Tibial nerve (tissue), 4 donors: ENCODE data around the gene ZMAT2. TPM values are rescaled to one million over a fixed set of nuclear protein-coding genes. Genes with fewer than 3 reads are reported as not detected.
"Not testable (repeated sequence)": the region's sequence is repeated elsewhere in the genome, so short reads cannot be mapped to it uniquely, and the experiment has no call there.

ENCODE experiments used
- DNase-seq, 2 donors: peaks; one replicate each; pipeline ENCODE4 v3.0.0-alpha.2; 2019; ENCODE audit warnings: low spot score in 2 of 2
- H3K27ac ChIP-seq, 4 donors: fragments of 200-600 bp; sonication (generic) in 3 of 4; one replicate each; pipeline ENCODE4 v1.5.1; 2017 to 2019; ENCODE audit warnings: mild to moderate bottlenecking in 1 of 4
- H3K27me3 ChIP-seq, 2 donors: fragments of 200-600 bp; sonication (generic) in 1 of 2; one replicate each; pipeline versions ENCODE4 v1.5.1 to v1.6.0; 2017 to 2019
- H3K36me3 ChIP-seq, 3 donors: fragments of 200-600 bp; sonication (generic); one replicate each; pipeline ENCODE4 v1.5.1; 2018 to 2019
- H3K4me1 ChIP-seq, 4 donors: fragments of 200-600 bp; sonication (generic) in 3 of 4; one replicate each; pipeline ENCODE4 v1.5.1; 2017 to 2019
- H3K4me3 ChIP-seq, 4 donors: fragments of 200-600 bp; sonication (generic) in 3 of 4; one replicate each; pipeline ENCODE4 v1.5.1; 2017 to 2019; ENCODE audit warnings: mild to moderate bottlenecking in 1 of 4, moderate library complexity in 1 of 4
- H3K9me3 ChIP-seq, 4 donors: fragments of 200-600 bp; sonication (generic) in 3 of 4; one replicate each; pipeline ENCODE4 v1.5.1; 2017 to 2019
- EP300 ChIP-seq, 2 donors: sonication (generic); formaldehyde crosslinking; IDR thresholded peaks; one replicate each; pipeline ENCODE4 v1.6.1; 2017; ENCODE audit warnings: antibody characterized with exemption in 2 of 2, mild to moderate bottlenecking in 1 of 2
- POLR2A ChIP-seq, 2 donors: fragments of 450-650 bp; IDR thresholded peaks; one replicate each; pipeline ENCODE4 v1.6.1; 2017; ENCODE audit warnings: antibody characterized with exemption in 2 of 2, mild to moderate bottlenecking in 2 of 2, moderate library complexity in 2 of 2
- WGBS, 2 donors: methylation state at CpG; one replicate each; pipeline ENCODE4 v1.1.5; 2018; 5-methylcytosine and 5-hydroxymethylcytosine counted together
- total RNA-seq, 4 donors: library from RNA; depleted of rRNA; stranded (reverse); fragments of >200 nt; gene quantifications; one replicate each; pipeline ENCODE4 v1.1.0, GENCODE V29; 2016
- TF ChIP-seq, protein P1 (sequence below), 5 experiments: fragments of 200-600 bp in 3 of 5; fragments of 450-650 bp in 2 of 5; sonication (generic) in 3 of 5; IDR thresholded peaks; one replicate each; pipeline ENCODE4 v1.5.1; 2016 to 2019; ENCODE audit warnings: antibody characterized with exemption in 5 of 5, mild to moderate bottlenecking in 3 of 5, moderate library complexity in 2 of 5

Gene ZMAT2
- total RNA-seq: 10 to 100 TPM; 25.5 to 43.1 (median 33.6) TPM

DNA sequence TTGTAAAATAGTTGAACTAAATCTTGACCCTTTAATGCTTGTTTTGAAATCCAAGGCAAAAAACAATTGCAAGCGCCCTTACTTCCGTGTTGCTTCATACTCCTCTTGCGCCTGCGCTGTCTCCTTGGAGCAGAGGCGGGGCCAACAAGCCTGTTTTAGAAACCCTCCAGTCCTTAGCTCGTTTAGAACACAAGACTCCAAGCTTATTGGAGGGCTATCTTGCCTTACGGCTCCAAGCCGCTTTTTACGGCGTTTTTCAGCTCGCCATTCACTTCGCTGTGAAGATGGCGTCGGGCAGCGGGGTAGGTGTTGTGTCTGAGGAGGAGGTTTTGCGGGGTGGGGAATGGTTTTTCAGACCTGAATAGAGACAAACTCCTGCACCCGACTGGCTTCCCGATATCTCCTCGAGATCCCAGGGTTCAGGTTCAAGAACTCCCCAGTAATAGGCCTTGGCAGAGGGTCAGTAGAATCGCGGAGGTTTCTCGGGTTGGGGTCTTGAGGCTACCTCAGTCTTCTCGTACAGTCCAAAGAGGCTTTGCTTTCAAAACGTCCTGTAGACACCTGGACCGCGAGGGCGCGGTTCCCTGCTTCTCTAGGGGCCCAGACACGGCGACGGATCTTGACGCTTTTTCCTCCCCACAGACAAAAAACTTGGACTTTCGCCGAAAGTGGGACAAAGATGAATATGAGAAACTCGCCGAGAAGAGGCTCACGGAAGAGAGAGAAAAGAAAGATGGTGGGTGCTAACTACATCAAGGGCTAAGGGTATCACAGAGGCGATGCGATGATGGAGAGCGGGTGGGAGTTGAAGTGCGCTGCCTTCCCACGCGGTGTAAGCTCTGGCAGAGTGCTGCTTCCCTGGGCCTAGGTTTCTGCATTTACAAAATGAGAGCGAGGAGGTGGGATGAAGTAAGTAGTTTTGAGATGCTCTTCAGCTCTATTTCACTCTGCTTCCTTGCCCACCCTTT is at the start of gene ZMAT2:
Gene ZMAT2, plus strand, starts transcription at position 271 of the 968 bp plus-strand sequence. Its CDS starts 14 bp downstream, at position 285.
- Histone ChIP-seq H3K36me3 (peaks cover 11 to 79% (median 31%) of the 10 kb centered on the region in 3 donors), H3K9me3 (no peaks in the 10 kb centered on the region), H3K27ac (peak within 1 kb of the TSS; percentile 43 to 91 (median 81)), H3K27me3 (no peaks in the 10 kb centered on the region), H3K4me3 (peak within 1 kb of the TSS; percentile 74 to 90 (median 82)), H3K4me1 (peaks cover 0 to 21% (median 8%) of the 10 kb centered on the region in 4 donors)
- TF ChIP-seq, protein P1, sequence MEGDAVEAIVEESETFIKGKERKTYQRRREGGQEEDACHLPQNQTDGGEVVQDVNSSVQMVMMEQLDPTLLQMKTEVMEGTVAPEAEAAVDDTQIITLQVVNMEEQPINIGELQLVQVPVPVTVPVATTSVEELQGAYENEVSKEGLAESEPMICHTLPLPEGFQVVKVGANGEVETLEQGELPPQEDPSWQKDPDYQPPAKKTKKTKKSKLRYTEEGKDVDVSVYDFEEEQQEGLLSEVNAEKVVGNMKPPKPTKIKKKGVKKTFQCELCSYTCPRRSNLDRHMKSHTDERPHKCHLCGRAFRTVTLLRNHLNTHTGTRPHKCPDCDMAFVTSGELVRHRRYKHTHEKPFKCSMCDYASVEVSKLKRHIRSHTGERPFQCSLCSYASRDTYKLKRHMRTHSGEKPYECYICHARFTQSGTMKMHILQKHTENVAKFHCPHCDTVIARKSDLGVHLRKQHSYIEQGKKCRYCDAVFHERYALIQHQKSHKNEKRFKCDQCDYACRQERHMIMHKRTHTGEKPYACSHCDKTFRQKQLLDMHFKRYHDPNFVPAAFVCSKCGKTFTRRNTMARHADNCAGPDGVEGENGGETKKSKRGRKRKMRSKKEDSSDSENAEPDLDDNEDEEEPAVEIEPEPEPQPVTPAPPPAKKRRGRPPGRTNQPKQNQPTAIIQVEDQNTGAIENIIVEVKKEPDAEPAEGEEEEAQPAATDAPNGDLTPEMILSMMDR (IDR thresholded peaks at IDR 0.05): peak in 1 of 5 experiments; percentile 43
- peak; percentile 55 to 78 for TF ChIP-seq POLR2A (IDR thresholded peaks at IDR 0.05)
- peak; percentile 70 to 98 for TF ChIP-seq EP300 (IDR thresholded peaks at IDR 0.05)
- DNase-seq: peak; percentile 88 to 95
- WGBS, 2 donors: 1 to 2% methylated on average over 44 of the region's 44 CpGs

GRCh38 chr5:140658870-140659269 is 41.4 kb upstream of the ZMAT2 start:
- Histone ChIP-seq H3K4me1 (peaks cover 0 to 4% (median under 1%) of the 10 kb centered on the region in 4 donors), H3K4me3 (no peak overlapping the region), H3K9me3 (no peaks in the 10 kb centered on the region), H3K27me3 (no peaks in the 10 kb centered on the region), H3K27ac (no peak overlapping the region), H3K36me3 (peaks cover 4 to 94% (median 68%) of the 10 kb centered on the region in 3 donors)
- TF ChIP-seq POLR2A (IDR thresholded peaks at IDR 0.05): no peak
- TF ChIP-seq, protein P1 (IDR thresholded peaks at IDR 0.05): no peak
- TF ChIP-seq EP300 (IDR thresholded peaks at IDR 0.05): no peak
- no peak for DNase-seq
- 94 to 96% methylated on average over 17 of the region's 17 CpGs for WGBS, 2 donors

GRCh38 chr5:140660371-140660770 is 39.9 kb upstream of the ZMAT2 start:
- peaks cover 4 to 79% (median 60%) of the 10 kb centered on the region in 3 donors for H3K36me3 ChIP-seq
- H3K9me3 ChIP-seq, H3K27me3 ChIP-seq, H3K4me3 ChIP-seq, H3K4me1 ChIP-seq, H3K27ac ChIP-seq, DNase-seq: not testable (repeated sequence)
- 79 to 84% methylated on average over 6 of the region's 6 CpGs for WGBS, 2 donors

DNA sequence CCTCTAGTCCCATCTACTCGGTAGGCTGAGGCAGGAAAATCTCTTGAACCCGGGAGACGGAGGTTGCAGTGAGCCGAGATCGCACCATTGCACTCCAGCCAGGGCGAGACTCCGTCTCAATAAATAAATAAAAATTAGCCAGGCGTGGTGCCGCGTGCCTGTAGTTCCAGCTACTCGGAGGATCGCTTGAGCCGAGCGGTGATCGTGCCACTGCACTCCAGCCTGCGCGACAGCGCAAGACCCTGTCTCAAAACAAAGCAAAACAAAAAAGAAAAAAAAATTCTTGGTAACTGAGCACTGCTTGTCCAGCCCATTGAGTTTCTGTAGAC is 36.3 kb upstream of the ZMAT2 start:
- no peaks in the 10 kb centered on the region for H3K27me3 ChIP-seq
- peaks cover 0 to 30% (median 16%) of the 10 kb centered on the region in 4 donors for H3K4me1 ChIP-seq
- H3K36me3 ChIP-seq: peaks cover 4 to 65% (median 33%) of the 10 kb centered on the region in 3 donors
- TF ChIP-seq EP300 (IDR thresholded peaks at IDR 0.05): no peak
- TF ChIP-seq, protein P1 (IDR thresholded peaks at IDR 0.05): no peak
- TF ChIP-seq POLR2A (IDR thresholded peaks at IDR 0.05): no peak
- H3K4me3 ChIP-seq: peak overlapping the region; percentile 69 to 91 (median 80)
- H3K9me3 ChIP-seq: no peaks in the 10 kb centered on the region
- WGBS, 2 donors: 8 to 29% methylated on average over 18 of the region's 18 CpGs
- H3K27ac ChIP-seq: peak overlapping the region; percentile 80 to 96 (median 92)
- DNase-seq: no peak

- Histone ChIP-seq H3K4me3 (peak within 1 kb of the TSS; percentile 69 to 91 (median 80)), H3K9me3 (no peaks in the 10 kb centered on the region), H3K27ac (peak within 1 kb of the TSS; percentile 80 to 96 (median 92)), H3K4me1 (peaks cover 0 to 30% (median 16%) of the 10 kb centered on the region in 4 donors), H3K27me3 (no peaks in the 10 kb centered on the region), H3K36me3 (peaks cover 0 to 65% (median 33%) of the 10 kb centered on the region in 3 donors)
- 1% methylated on average over 26 to 49 of the region's 54 CpGs for WGBS, 2 donors
- TF ChIP-seq EP300 (IDR thresholded peaks at IDR 0.05): peak; percentile 75 to 97
- TF ChIP-seq, protein P1 (IDR thresholded peaks at IDR 0.05): no peak
- TF ChIP-seq POLR2A (IDR thresholded peaks at IDR 0.05): peak; percentile 44 to 81
- DNase-seq: peak; percentile 93 to 94
Observed at GRCh38 chr5:140664359-140665119, 35.7 kb upstream of the ZMAT2 start, which contains the start of gene WDR55. WDR55 (plus strand) TSS chr5:140664904; CDS start chr5:140664913, 9 bp downstream.

- DNase-seq, H3K9me3 ChIP-seq: not testable (repeated sequence)
- WGBS, 2 donors: 74 to 89% methylated on average over 2 of the region's 4 CpGs
Observed at GRCh38 chr5:140671035-140671434, 29.2 kb upstream of the ZMAT2 start.

More at GRCh38 chr5:140671035-140671434, 29.2 kb upstream of the ZMAT2 start:
- H3K27ac ChIP-seq, H3K27me3 ChIP-seq, H3K4me3 ChIP-seq: not testable (repeated sequence)
- peaks cover 0 to 15% (median 6%) of the 10 kb centered on the region in 4 donors for H3K4me1 ChIP-seq
- H3K36me3 ChIP-seq: peaks cover 0 to 91% (median 17%) of the 10 kb centered on the region in 3 donors
